OCI-LY7 (cell line): ENCODE measurements around the gene DCP2. TPM values are rescaled to one million over a fixed set of nuclear protein-coding genes. Genes with fewer than 3 reads are reported as not detected.

ENCODE experiments used
- BruUV-seq: library from RNA; stranded (reverse); fragments of 400-500 nt; replicated peaks from 2 replicates; lab custom pipeline; 2021; lab: Mats Ljungman, UMichigan
- CTCF ChIA-PET: fragments of 300-600 bp; sonication (Branson Sonifier 250); formaldehyde crosslinking; loops from one replicate; lab custom pipeline; 2022; ENCODE audit warnings: antibody characterized with exemption; ENCODE audit not compliant: unreplicated experiment; lab: Charles Lee
- POLR2A ChIA-PET: fragments of 300-600 bp; sonication (Branson Sonifier 250); formaldehyde crosslinking; loops from one replicate; lab custom pipeline; 2022; ENCODE audit warnings: antibody characterized with exemption; lab: Charles Lee
- DNase-seq: peaks from one replicate; pipeline ENCODE4 v3.0.0-alpha.2; 2015; ENCODE audit warnings: low spot score
- H2AFZ ChIP-seq: fragments of 200-600 bp; sonication (generic), shearing (Covaris generic); 2 replicates; pipeline ENCODE4 v1.6.1; 2014; ENCODE audit warnings: mild to moderate bottlenecking, antibody characterized with exemption, low read length, moderate library complexity
- H3K27ac ChIP-seq: fragments of 200-600 bp; sonication (generic); 2 replicates; pipeline ENCODE4 v1.5.1; 2014; ENCODE audit warnings: mixed run types, low read depth, mild to moderate bottlenecking, moderate library complexity, low read length, inconsistent platforms; ENCODE audit not compliant: poor library complexity, severe bottlenecking
- H3K36me3 ChIP-seq: fragments of 200-600 bp; sonication (generic); 2 replicates; pipeline ENCODE4 v1.6.1; 2014; ENCODE audit warnings: mild to moderate bottlenecking, antibody characterized with exemption, low read length, moderate library complexity, mixed read lengths; ENCODE audit not compliant: insufficient read depth
- H3K4me1 ChIP-seq: fragments of 200-600 bp; sonication (generic); 2 replicates; pipeline ENCODE4 v1.5.1; 2014; ENCODE audit warnings: mild to moderate bottlenecking, low read length; ENCODE audit not compliant: insufficient read depth, poor library complexity, severe bottlenecking
- H3K4me2 ChIP-seq: fragments of 200-600 bp; sonication (generic); 2 replicates; pipeline ENCODE4 v1.6.1; 2014; ENCODE audit warnings: mild to moderate bottlenecking, low read length
- H3K4me3 ChIP-seq: fragments of 200-600 bp; sonication (generic); 2 replicates; pipeline ENCODE4 v1.5.1; 2014; ENCODE audit warnings: mild to moderate bottlenecking, low read depth, low read length; ENCODE audit not compliant: poor library complexity, severe bottlenecking
- H3K79me2 ChIP-seq: fragments of 200-600 bp; sonication (generic); 2 replicates; pipeline ENCODE4 v1.6.1; 2016; ENCODE audit warnings: low read depth, mild to moderate bottlenecking, low read length, moderate library complexity, mixed read lengths; ENCODE audit not compliant: insufficient read depth
- H3K9me2 ChIP-seq: fragments of 200-600 bp; sonication (generic); 2 replicates; pipeline ENCODE4 v1.6.1; 2016; ENCODE audit warnings: mild to moderate bottlenecking, low read length, mixed read lengths; ENCODE audit not compliant: insufficient read depth
- H3K9me3 ChIP-seq: fragments of 200-600 bp; sonication (generic); 2 replicates; pipeline ENCODE4 v1.6.1; 2014; ENCODE audit warnings: mild to moderate bottlenecking, mixed run types, low read length, mixed read lengths
- H4K20me1 ChIP-seq: fragments of 200-600 bp; sonication (generic); 2 replicates; pipeline ENCODE4 v1.6.1; 2014; ENCODE audit warnings: mild to moderate bottlenecking, antibody characterized with exemption, low read length, moderate library complexity, mixed read lengths; ENCODE audit not compliant: insufficient read depth
- EZH2phosphoT487 ChIP-seq: fragments of 200-600 bp; sonication (generic); IDR thresholded peaks from 2 replicates; pipeline ENCODE4 v1.6.1; 2018; ENCODE audit warnings: low read depth, borderline replicate concordance, mild to moderate bottlenecking, mixed run types, antibody characterized with exemption, low read length, moderate library complexity, mixed read lengths
- intact Hi-C: fragments of 100-400 bp; cut with micrococcal nuclease; formaldehyde crosslinking; loops from one replicate; pipeline ENCODE4 v1.10.0; 2022; ENCODE audit not compliant: unreplicated experiment
- total RNA-seq, 2 experiments: library from RNA; depleted of rRNA in 1 of 2; stranded (reverse); fragments of >200 nt in 1 of 2; shearing (Covaris generic) in 1 of 2; gene quantifications; 2 replicates each; pipeline ENCODE4 v1.2.3, GENCODE V29; 2014 to 2022
- TF ChIP-seq, protein P1 (sequence below): fragments of 200-600 bp; sonication (generic); conservative IDR thresholded peaks from 2 replicates; pipeline ENCODE4 v1.5.1; 2014; ENCODE audit warnings: mild to moderate bottlenecking, antibody characterized with exemption, low read length, moderate library complexity, mixed read lengths

DCP2 gene
- total RNA-seq, 2 experiments from 2014 or later, result 81.3 to 139 TPM

DNA sequence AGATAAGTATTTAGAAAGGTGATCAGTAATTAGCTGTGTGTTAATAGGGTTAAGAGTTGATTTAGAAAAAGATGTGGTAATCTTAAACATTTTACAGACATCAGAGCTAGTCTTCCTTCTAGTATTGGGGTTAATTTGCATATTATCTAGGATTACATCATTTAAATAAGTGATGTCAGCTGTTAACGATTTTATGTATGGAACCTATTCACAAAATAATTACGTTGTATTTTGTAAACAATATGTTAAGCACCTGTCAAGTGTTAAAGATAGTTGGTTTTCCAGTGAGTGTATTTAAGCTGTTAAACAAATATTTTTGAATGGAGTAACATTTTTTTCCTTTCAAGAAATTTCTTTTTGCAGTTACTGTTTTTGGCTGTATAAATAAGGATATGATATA lies 2.2 kb downstream of the DCP2 start:
- no peaks in the 10 kb centered on the region for H3K9me2 ChIP-seq
- BruUV-seq, result no TSS peak
- POLR2A ChIA-PET, result interaction anchor here (0.6 to 2.1 kb wide), 10 partner anchors 8 to 495 kb away, joined by 3 to 9 read pairs (median 5); partner anchors contain the start of genes REEP5 and SRP19
- peaks cover 15% of the 10 kb centered on the region for H4K20me1 ChIP-seq
- peaks cover 50% of the 10 kb centered on the region for H3K36me3 ChIP-seq
- H3K4me2 ChIP-seq, result peak overlapping the region; percentile 92
- TF ChIP-seq, protein P1, sequence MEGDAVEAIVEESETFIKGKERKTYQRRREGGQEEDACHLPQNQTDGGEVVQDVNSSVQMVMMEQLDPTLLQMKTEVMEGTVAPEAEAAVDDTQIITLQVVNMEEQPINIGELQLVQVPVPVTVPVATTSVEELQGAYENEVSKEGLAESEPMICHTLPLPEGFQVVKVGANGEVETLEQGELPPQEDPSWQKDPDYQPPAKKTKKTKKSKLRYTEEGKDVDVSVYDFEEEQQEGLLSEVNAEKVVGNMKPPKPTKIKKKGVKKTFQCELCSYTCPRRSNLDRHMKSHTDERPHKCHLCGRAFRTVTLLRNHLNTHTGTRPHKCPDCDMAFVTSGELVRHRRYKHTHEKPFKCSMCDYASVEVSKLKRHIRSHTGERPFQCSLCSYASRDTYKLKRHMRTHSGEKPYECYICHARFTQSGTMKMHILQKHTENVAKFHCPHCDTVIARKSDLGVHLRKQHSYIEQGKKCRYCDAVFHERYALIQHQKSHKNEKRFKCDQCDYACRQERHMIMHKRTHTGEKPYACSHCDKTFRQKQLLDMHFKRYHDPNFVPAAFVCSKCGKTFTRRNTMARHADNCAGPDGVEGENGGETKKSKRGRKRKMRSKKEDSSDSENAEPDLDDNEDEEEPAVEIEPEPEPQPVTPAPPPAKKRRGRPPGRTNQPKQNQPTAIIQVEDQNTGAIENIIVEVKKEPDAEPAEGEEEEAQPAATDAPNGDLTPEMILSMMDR, result no peak
- no peak for TF ChIP-seq EZH2phosphoT487
- CTCF ChIA-PET, result no interaction called here
- H3K4me1 ChIP-seq, result peaks cover 36% of the 10 kb centered on the region
- H3K9me3 ChIP-seq, result no peaks in the 10 kb centered on the region
- H2AFZ ChIP-seq, result no peak overlapping the region
- no peak overlapping the region for H3K27ac ChIP-seq
- H3K4me3 ChIP-seq, result peak overlapping the region; percentile 92
- peaks cover 70% of the 10 kb centered on the region for H3K79me2 ChIP-seq
- intact Hi-C loops, result loop anchor here (5.0 kb wide), 1 partner anchor 543 kb away; no protein-coding TSS in a partner anchor
- no peak for DNase-seq

DNA sequence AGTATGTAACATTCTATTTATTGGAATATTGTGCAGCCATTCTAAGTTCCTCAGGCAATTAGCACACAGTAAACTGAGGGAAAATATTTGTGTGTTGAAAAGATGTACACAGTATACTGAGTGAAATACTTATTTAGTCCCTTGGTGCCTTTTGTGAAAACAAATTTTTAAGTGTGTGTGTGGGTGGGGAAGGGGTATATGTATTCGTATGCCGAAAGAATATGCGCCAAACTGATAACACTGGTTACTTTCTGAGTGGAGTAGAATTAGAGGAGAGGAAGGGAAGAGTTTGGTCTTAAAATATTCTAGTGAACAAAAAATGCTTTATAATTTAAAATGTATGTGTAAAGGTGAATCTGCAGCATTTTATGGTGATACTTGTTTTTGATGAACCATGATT lies 3.1 kb downstream of the DCP2 start:
- intact Hi-C loops, result loop anchor here (5.0 kb wide), 1 partner anchor 543 kb away; no protein-coding TSS in a partner anchor
- Histone ChIP-seq H3K9me3 (no peaks in the 10 kb centered on the region), H3K4me2 (peak overlapping the region; percentile 92), H3K79me2 (peaks cover 79% of the 10 kb centered on the region), H3K9me2 (no peaks in the 10 kb centered on the region), H3K36me3 (peaks cover 57% of the 10 kb centered on the region), H3K4me1 (peaks cover 36% of the 10 kb centered on the region), H3K4me3 (peak overlapping the region; percentile 92), H2AFZ (no peak overlapping the region), H3K27ac (no peak overlapping the region), H4K20me1 (peaks cover 15% of the 10 kb centered on the region)
- POLR2A ChIA-PET, result interaction anchor here (0.6 to 2.1 kb wide), 12 partner anchors 7 to 494 kb away, joined by 3 to 9 read pairs (median 4); partner anchors contain the start of genes REEP5 and SRP19
- DNase-seq, result no peak
- CTCF ChIA-PET, result interaction anchor here (0.5 kb wide), 1 partner anchor 288 kb away, joined by 3 read pairs; no protein-coding TSS in a partner anchor
- no TSS peak for BruUV-seq
- no peak for TF ChIP-seq EZH2phosphoT487
- TF ChIP-seq, protein P1, result no peak

DNA sequence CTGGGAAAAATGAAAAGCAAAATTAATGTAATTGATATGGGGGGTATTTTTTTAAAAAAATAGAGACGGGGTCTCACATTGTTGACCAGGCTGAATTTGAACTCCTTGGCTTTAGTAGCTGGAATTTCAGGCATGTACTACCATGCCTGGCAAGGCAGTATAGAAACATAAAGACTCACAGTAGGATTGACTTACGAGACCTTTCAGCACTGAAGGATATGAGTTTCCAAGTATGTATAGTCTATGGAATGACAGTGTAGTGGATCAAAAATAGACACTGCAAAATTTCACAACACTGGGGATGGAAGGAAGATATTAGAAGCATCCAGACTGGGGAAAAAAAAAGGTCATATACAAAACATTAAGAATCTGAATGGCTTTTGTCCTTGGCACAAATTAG lies 6.8 kb downstream of the DCP2 start:
- BruUV-seq, result no TSS peak
- intact Hi-C loops, result no loop called here
- peaks cover 80% of the 10 kb centered on the region for H3K36me3 ChIP-seq
- POLR2A ChIA-PET, result no interaction called here
- no peak overlapping the region for H3K4me2 ChIP-seq
- H3K9me3 ChIP-seq, result no peaks in the 10 kb centered on the region
- H3K9me2 ChIP-seq, result no peaks in the 10 kb centered on the region
- no peak for TF ChIP-seq EZH2phosphoT487
- TF ChIP-seq, protein P1, result no peak
- CTCF ChIA-PET, result no interaction called here
- H3K4me1 ChIP-seq, result peaks cover 25% of the 10 kb centered on the region
- H3K79me2 ChIP-seq, result peaks cover 97% of the 10 kb centered on the region
- H3K27ac ChIP-seq, result no peak overlapping the region
- H4K20me1 ChIP-seq, result peaks cover 20% of the 10 kb centered on the region
- H3K4me3 ChIP-seq, result no peak overlapping the region
- no peak for DNase-seq
- H2AFZ ChIP-seq, result no peak overlapping the region
